ENCODE data around the gene RBFOX1.
A peak's percentile ranks its signal among the peaks of the same experiment; 100 is the strongest.

DNA sequence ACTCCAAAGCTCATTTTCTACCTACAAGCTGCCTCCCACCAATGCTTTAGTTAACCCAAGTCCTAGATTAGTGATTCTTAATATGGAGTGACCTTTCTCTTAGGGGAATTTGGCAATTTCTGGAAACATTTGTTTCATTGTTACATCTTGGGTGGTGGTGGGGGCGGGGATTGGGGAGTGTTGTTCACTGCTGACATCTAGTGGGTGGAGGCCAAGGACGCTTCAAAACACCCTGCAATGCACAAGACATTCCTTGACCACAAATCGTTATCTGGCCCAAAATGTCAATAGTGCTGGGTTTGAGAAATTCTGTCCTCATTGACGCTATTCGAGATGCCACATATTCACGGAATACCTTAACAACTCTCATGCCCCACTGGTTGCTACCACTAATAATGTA, 282.9 kb downstream of the RBFOX1 start:
- TF ChIP-seq, protein P1, sequence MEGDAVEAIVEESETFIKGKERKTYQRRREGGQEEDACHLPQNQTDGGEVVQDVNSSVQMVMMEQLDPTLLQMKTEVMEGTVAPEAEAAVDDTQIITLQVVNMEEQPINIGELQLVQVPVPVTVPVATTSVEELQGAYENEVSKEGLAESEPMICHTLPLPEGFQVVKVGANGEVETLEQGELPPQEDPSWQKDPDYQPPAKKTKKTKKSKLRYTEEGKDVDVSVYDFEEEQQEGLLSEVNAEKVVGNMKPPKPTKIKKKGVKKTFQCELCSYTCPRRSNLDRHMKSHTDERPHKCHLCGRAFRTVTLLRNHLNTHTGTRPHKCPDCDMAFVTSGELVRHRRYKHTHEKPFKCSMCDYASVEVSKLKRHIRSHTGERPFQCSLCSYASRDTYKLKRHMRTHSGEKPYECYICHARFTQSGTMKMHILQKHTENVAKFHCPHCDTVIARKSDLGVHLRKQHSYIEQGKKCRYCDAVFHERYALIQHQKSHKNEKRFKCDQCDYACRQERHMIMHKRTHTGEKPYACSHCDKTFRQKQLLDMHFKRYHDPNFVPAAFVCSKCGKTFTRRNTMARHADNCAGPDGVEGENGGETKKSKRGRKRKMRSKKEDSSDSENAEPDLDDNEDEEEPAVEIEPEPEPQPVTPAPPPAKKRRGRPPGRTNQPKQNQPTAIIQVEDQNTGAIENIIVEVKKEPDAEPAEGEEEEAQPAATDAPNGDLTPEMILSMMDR (IDR thresholded peaks at IDR 0.05; ENCODE audit: low read length): peak; percentile 27
- TF ChIP-seq EZH2 (IDR thresholded peaks at IDR 0.05; ENCODE audit: borderline replicate concordance, low read length): no peak

Measured in OCI-LY1 (cell line).